Hepatocyte (in vitro differentiated cells): ENCODE measurements around the gene ARHGEF37.
"Not testable (repeated sequence)": the region's sequence is repeated elsewhere in the genome, so short reads cannot be mapped to it uniquely, and the experiment has no call there.

ENCODE experiments used
- CTCF ChIP-seq: fragments of 200-600 bp; sonication (generic); IDR thresholded peaks from 2 replicates; pipeline ENCODE4 v1.5.1; 2016; ENCODE audit warnings: antibody characterized with exemption, mild to moderate bottlenecking; ENCODE audit not compliant: poor library complexity
- EZH2 ChIP-seq: fragments of 200-600 bp; sonication (generic); IDR thresholded peaks from 2 replicates; pipeline ENCODE4 v1.6.1; 2016; ENCODE audit warnings: antibody characterized with exemption, mild to moderate bottlenecking, borderline replicate concordance
- EZH2phosphoT487 ChIP-seq: fragments of 200-600 bp; sonication (generic); IDR thresholded peaks from one replicate; pipeline ENCODE4 v1.6.1; 2018; ENCODE audit warnings: antibody characterized with exemption, mild to moderate bottlenecking, low read depth, moderate library complexity; ENCODE audit not compliant: unreplicated experiment, severe bottlenecking

- not testable (repeated sequence) for TF ChIP-seq EZH2phosphoT487, CTCF, EZH2
Observed at GRCh38 chr5:149598234-149598633, 16.9 kb downstream of the ARHGEF37 start.
